GM21447 (cell line): ENCODE measurements around the gene CRYBA2.

Source experiments
- ATAC-seq: cut with Tn5 transposase; IDR thresholded peaks from one replicate; pipeline ENCODE4 v1.9.1; 2021; ENCODE audit not compliant: unreplicated experiment

Gene CRYBA2

DNA sequence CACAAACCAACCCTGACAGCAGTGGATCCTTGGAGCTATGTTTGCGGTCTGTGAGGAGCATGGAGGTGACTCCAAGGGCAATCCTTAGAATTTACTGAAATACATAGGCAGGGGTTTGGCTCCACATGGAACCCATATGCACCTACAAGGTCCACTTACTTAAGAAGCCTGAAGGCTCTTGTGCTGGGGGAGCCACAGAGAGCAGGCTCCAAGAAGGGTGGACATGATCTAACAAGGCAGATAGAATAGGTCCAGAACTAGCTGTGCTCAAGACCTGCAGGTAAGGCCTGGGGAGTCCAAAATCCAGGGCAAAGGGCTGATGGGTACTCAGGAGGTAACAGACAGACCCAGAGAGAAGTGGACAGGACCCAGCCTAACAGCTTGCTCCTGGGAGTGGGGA, 34.9 kb downstream of the CRYBA2 start:
- no peak for ATAC-seq

DNA sequence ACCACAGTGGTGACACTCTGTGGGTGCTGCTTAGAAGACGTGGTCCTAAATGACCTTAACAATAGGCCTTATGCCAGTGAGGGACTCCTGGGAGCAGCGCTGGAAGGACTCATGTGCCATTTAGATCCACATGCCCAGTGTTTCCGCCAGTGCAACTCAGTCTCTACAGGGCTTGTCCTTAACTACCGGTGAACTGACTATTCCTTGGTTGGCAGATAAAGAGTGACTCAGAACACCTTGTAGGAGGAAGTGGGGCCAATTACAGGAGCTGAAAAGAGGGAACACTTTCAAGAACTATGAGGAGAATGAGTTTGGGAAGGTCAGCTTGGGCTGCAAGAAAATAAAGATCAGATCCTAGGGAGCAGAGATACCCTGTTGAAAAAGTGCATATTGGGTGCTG, 35.6 kb downstream of the CRYBA2 start:
- ATAC-seq, result no peak

DNA sequence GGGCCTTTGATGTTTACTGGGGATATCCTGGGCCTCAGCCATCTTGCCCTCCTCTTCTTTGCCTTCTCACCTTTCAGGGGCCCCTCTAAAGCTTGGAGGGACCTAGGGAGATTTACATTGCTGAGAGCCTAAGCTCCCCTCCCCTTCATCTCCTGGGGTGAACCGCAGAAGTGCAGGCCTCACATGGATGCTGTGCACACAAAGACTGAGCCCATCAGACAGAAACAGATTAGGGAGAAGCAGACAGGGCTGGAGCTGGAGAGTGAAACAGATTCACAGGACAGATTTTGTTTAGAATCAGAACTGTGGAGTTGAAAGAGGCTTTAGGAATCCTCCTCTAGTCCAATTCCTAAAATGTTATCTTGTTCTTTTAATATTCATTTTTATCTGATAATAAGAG, 37.2 kb downstream of the CRYBA2 start:
- no peak for ATAC-seq

DNA sequence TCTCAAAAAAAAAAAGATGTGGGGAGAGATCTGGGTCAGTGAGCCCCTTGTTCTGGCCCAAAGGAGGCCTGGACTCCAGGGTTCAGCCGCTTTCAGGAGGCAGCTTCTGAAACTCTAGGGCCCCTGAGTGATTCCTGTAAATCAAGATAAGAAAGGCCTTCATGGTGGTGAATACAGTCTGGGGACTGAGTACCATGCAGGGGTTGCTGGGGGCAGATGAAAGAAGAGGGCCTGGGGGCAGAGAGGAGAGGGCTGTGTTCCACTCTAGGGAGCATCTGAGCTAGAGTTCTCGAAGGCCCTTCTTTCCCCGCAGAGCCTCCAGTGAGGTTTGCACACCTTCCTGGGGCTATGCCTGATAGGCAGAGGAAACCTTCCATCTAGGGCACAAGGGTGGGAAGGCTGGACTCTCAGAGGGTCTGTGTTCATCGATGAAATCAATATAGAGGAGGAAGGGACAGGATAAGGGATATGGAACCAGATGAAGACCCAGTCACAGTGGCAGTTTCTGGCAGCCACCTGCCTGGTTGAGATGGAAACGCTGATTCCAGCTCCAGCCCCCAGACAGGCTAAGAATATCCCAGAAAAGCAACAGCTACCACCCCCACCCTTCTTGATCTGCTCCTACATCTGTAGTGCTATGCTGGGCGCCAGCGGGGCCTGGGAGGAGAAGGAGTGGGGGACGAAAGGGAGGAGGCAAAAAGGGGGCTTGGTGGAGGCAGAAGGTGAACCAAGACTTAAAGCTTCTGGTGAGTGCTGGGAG, 38.5 kb downstream of the CRYBA2 start:
- ATAC-seq, result no peak

DNA sequence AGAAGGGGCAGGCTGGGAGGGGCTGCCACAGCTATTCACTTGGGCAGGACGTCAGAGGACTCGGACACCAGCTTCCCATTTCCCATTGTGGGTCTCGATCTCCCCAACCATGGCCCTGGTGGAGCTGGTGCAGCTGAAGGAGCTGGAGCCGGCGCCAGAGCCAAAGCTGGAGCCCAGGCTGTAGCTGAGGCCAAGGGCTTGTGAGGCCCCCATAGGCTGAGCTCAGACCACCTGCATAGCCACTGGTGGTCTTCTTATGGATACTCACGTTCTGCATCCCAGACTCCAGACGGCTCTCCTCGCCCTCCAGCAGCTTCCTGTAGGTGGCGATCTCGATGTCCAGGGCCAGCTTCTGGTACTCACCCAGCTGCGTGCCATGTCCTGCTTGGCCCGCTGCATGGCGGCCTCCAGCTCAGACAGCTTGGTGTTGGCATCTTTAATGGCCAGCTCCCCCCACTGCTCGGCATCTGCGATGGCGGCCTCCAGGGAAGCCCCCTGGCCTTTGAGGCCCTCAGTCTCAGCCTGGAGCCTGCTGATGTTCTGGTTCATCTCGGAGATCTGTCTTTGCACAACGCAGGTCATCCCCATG, 39.8 kb downstream of the CRYBA2 start:
- ATAC-seq, result no peak

DNA sequence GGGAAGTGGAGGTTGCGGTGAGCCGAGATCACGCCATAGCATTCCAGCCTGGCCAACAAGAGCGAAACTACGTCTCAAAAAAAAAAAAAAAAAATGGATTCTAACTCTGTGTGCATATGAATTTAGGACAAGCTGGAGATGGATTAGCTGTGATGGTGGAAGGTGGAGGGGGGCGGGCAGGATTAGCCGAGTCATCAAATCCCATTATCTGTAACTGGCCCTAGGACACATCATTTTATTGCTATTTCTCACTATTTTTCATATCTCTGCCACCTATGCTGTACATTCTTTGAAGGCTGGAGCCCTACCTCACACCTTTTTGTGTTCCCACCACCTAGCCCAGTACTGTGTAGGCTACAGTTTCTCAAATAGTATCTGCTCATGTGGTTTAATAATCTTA, 41.1 kb downstream of the CRYBA2 start:
- no peak for ATAC-seq

DNA sequence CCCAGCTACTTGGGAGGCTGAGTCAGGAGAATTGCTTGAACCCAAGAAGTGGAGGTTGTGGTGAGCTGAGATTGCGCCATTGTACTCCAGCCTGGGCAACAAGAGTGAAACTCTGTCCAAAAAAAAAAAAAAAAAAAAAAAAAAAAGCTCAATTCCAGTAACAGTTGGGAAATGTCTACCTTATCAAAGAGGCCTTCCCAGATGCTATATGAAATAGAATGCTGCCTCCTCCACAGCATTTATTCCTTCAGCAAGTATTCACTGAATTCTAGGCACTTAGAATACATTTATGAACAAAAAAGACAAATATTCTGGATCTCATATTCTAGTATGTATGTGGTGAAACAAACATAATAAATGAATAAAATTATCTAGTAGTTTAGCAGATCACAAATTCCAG, 46.6 kb downstream of the CRYBA2 start:
- no peak for ATAC-seq

- no peak for ATAC-seq
Observed at GRCh38 chr2:218944759-218945404, 48.3 kb downstream of the CRYBA2 start.
